NCI-H526 (cell line): ENCODE results near the gene CHMP4A.
A peak's percentile ranks its signal among the peaks of the same experiment; 100 is the strongest.

Source experiments
- DNase-seq, 2 experiments: peaks; one replicate each; lab custom pipeline; 2025; lab: John Stamatoyannopoulos, UW

The CHMP4A gene

GRCh38 chr14:24195186-24196070 lies 17.9 kb downstream of the CHMP4A start, which contains the start of gene TM9SF1:
Gene TM9SF1 (minus strand): TSS chr14:24195441. CDS start chr14:24195019, 422 bp downstream.
- DNase-seq = peak; percentile 73 to 88

- DNase-seq = no peak
Measured at GRCh38 chr14:24194873-24195185, 18.5 kb downstream of the CHMP4A start.

GRCh38 chr14:24194186-24194872 lies 19.0 kb downstream of the CHMP4A start:
- DNase-seq = no peak

GRCh38 chr14:24192933-24193332 lies 20.4 kb downstream of the CHMP4A start:
- no peak for DNase-seq

- no peak for DNase-seq
Measured at GRCh38 chr14:24190416-24190815, 22.9 kb downstream of the CHMP4A start.

- DNase-seq = no peak
Measured at GRCh38 chr14:24189460-24189859, 23.8 kb downstream of the CHMP4A start.

GRCh38 chr14:24189059-24189375 lies 24.3 kb downstream of the CHMP4A start:
- no peak for DNase-seq

GRCh38 chr14:24188251-24189058 lies 24.8 kb downstream of the CHMP4A start, which contains the start of gene IPO4:
Gene IPO4 (minus strand): TSS chr14:24188816. CDS start chr14:24188787, 29 bp downstream.
- DNase-seq = peak; percentile 95 to 98

GRCh38 chr14:24187539-24187915 lies 25.8 kb downstream of the CHMP4A start:
- DNase-seq = no peak

GRCh38 chr14:24186831-24187538 lies 26.3 kb downstream of the CHMP4A start:
- DNase-seq = no peak

GRCh38 chr14:24185741-24186140 lies 27.5 kb downstream of the CHMP4A start:
- DNase-seq = no peak

GRCh38 chr14:24185026-24185425 lies 28.3 kb downstream of the CHMP4A start:
- DNase-seq = no peak

- no peak for DNase-seq
Measured at GRCh38 chr14:24184104-24184970, 29.0 kb downstream of the CHMP4A start.

- DNase-seq = no peak
Measured at GRCh38 chr14:24183014-24183481, 30.2 kb downstream of the CHMP4A start.

GRCh38 chr14:24182110-24182882 lies 31.0 kb downstream of the CHMP4A start:
- no peak for DNase-seq

- DNase-seq = no peak
Measured at GRCh38 chr14:24181371-24182077, 31.8 kb downstream of the CHMP4A start.

- peak in 1 of 2 experiments; percentile 16 for DNase-seq
Measured at GRCh38 chr14:24179961-24180796, 33.1 kb downstream of the CHMP4A start.

- DNase-seq = no peak
Measured at GRCh38 chr14:24179294-24179960, 33.9 kb downstream of the CHMP4A start.
